HG03280 (cell line): Measurements from ENCODE around the gene PRDM16.
"Not testable (repeated sequence)": the region's sequence is repeated elsewhere in the genome, so short reads cannot be mapped to it uniquely, and the experiment has no call there.

Experiments
- ATAC-seq: cut with Tn5 transposase; IDR thresholded peaks from one replicate; pipeline ENCODE4 v1.9.1; 2021; ENCODE audit warnings: mild to moderate bottlenecking, moderate library complexity; ENCODE audit not compliant: unreplicated experiment

Gene PRDM16

GRCh38 chr1:3080053-3080955 is 11.3 kb downstream of the PRDM16 start:
- no peak for ATAC-seq

GRCh38 chr1:3081171-3081683 is 12.2 kb downstream of the PRDM16 start:
- ATAC-seq, result no peak

- no peak for ATAC-seq
These were observed 13.0 kb downstream of the PRDM16 start for GRCh38 chr1:3082051-3082450.

GRCh38 chr1:3082571-3083516 is 13.8 kb downstream of the PRDM16 start:
- no peak for ATAC-seq

- no peak for ATAC-seq
These were observed 15.2 kb downstream of the PRDM16 start for GRCh38 chr1:3084154-3084553.

- no peak for ATAC-seq
These were observed 15.7 kb downstream of the PRDM16 start for GRCh38 chr1:3084726-3085125.

GRCh38 chr1:3085721-3086120 is 16.7 kb downstream of the PRDM16 start:
- no peak for ATAC-seq

GRCh38 chr1:3086272-3086974 is 17.4 kb downstream of the PRDM16 start:
- no peak for ATAC-seq

GRCh38 chr1:3087049-3087448 is 18.0 kb downstream of the PRDM16 start:
- no peak for ATAC-seq

GRCh38 chr1:3087946-3088668 is 19.1 kb downstream of the PRDM16 start:
- not testable (repeated sequence) for ATAC-seq

GRCh38 chr1:3089490-3089889 is 20.5 kb downstream of the PRDM16 start:
- no peak for ATAC-seq

GRCh38 chr1:3091334-3091733 is 22.3 kb downstream of the PRDM16 start:
- ATAC-seq, result no peak

GRCh38 chr1:3092530-3092929 is 23.5 kb downstream of the PRDM16 start:
- no peak for ATAC-seq

GRCh38 chr1:3093898-3094626 is 25.1 kb downstream of the PRDM16 start:
- ATAC-seq, result no peak

- no peak for ATAC-seq
These were observed 26.1 kb downstream of the PRDM16 start for GRCh38 chr1:3094863-3095780.

GRCh38 chr1:3096345-3096744 is 27.3 kb downstream of the PRDM16 start:
- no peak for ATAC-seq

- no peak for ATAC-seq
These were observed 28.2 kb downstream of the PRDM16 start for GRCh38 chr1:3097231-3097630.

- no peak for ATAC-seq
These were observed 28.9 kb downstream of the PRDM16 start for GRCh38 chr1:3097861-3098260.
